ENCODE measurements around the gene MICB.
A peak's percentile ranks its signal among the peaks of the same experiment; 100 is the strongest.
"Not testable (repeated sequence)": the region's sequence is repeated elsewhere in the genome, so short reads cannot be mapped to it uniquely, and the experiment has no call there.

The MICB gene

DNA sequence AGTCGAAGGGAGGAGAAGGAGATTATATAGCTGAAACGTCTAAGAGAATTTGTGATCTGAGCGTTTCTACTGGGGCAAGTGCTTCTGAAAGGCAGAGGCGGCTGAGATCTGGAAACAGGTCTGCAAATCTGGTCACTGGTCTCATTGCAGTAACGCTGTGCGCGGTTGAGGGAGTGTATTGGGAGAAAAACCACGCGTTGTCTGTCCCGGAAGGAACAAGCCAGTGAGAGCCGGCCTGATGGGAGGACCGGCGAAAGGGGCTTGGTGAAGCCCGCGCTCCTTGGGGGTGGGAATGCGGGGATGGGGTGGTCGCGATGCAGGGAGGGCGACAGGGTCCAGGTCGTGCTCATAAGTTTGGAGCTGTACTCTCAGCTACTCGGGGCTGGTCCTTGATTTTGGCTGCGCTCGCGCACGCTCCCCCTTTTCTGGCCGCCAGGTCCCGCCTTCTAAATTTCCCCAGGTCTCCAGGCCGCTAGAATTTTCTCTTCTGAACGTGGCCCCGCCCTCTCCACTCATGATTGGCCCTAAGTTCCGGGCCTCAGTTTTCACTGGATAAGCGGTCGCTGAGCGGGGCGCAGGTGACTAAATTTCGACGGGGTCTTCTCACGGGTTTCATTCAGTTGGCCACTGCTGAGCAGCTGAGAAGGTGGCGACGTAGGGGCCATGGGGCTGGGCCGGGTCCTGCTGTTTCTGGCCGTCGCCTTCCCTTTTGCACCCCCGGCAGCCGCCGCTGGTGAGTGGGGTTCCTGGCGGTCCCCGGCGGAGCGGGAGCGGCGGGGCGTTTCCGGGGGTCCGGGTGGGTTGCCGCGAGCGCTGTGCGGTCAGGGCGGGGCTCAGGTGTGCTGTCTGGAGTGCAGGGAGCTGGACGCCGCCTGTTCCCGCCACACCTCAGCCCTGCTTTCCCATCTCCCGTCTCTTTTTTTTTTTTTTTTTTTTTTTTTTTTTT is at the start of gene MICB:
Gene MICB (plus strand): TSS at position 615 of the 946 bp plus-strand sequence. CDS start 49 bp downstream, at position 664.
- Histone ChIP-seq H3K4me1 (ENCODE audit: control insufficient read depth in 1 of 2, insufficient read depth in 1 of 2, low read depth in 1 of 2, low read length in 1 of 2) (peaks cover 42 to 46% of the 10 kb centered on the region in 2 experiments), H3K27ac (peak within 1 kb of the TSS; percentile 88), H3K9me3 (no peaks in the 10 kb centered on the region), H3K27me3 (peaks cover 6% of the 10 kb centered on the region), H3K4me3 (ENCODE audit: low read depth in 1 of 2, low read length in 1 of 2) (peak within 1 kb of the TSS; percentile 81 to 89), H3K36me3 (no peaks in the 10 kb centered on the region)
- no peak for TF ChIP-seq CTCF (IDR thresholded peaks at IDR 0.05)

DNA sequence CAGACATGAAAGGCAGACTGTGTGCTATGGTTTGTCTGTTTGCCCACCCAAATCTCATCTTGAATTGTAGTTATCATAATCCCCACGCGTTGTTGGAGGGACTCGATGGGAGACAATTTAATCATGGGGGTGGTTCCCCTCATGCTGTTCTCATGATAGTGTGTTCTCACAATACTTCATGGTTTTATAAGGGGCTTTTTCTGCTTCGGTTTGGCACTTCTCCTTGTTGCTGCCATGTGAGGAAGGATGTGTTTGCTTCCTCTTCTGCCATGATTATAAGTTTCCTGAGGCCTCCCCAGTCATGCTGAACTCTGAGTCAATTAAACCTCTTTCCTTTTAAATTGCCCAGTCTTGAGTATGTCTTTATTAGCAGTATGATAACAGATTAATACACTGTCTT is 47.2 kb upstream of the MICB start:
- Histone ChIP-seq H3K36me3 (no peaks in the 10 kb centered on the region), H3K4me1 (ENCODE audit: control insufficient read depth in 1 of 2, insufficient read depth in 1 of 2, low read depth in 1 of 2, low read length in 1 of 2) (no peaks in the 10 kb centered on the region), H3K9me3 (no peaks in the 10 kb centered on the region), H3K27me3 (peaks cover 19% of the 10 kb centered on the region), H3K27ac (no peak overlapping the region), H3K4me3 (ENCODE audit: low read depth in 1 of 2, low read length in 1 of 2) (no peak overlapping the region)
- TF ChIP-seq CTCF (IDR thresholded peaks at IDR 0.05): no peak

DNA sequence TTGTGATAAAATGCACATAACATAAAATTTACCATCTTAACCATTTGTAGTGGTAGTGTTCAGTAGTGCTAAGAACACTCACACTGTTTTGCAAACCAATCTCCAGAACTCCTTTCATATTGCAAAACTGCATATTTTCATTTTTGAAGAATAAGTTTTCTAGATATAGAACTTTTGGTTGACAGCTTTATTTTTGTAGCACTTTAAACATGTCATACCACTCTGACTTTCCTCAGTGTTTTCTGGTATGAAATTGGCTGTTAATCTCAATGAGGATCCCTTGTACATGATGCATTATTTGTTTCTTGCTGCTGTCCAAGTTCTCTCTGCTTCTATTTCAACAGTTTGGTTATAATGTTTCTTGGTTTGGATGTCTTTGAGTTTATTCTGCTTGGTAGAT is 45.1 kb upstream of the MICB start:
- no peak overlapping the region for H3K4me3 ChIP-seq (ENCODE audit: low read depth in 1 of 2, low read length in 1 of 2)
- H3K36me3 ChIP-seq: no peaks in the 10 kb centered on the region
- H3K9me3 ChIP-seq: no peaks in the 10 kb centered on the region
- peaks cover 20% of the 10 kb centered on the region for H3K27me3 ChIP-seq
- H3K4me1 ChIP-seq (ENCODE audit: control insufficient read depth in 1 of 2, insufficient read depth in 1 of 2, low read depth in 1 of 2, low read length in 1 of 2): no peaks in the 10 kb centered on the region
- no peak for TF ChIP-seq CTCF (IDR thresholded peaks at IDR 0.05)
- H3K27ac ChIP-seq: no peak overlapping the region

GRCh38 chr6:31453259-31453658 is 44.7 kb upstream of the MICB start:
- Histone ChIP-seq H3K27me3 (peaks cover 23% of the 10 kb centered on the region), H3K27ac (no peak overlapping the region)

DNA sequence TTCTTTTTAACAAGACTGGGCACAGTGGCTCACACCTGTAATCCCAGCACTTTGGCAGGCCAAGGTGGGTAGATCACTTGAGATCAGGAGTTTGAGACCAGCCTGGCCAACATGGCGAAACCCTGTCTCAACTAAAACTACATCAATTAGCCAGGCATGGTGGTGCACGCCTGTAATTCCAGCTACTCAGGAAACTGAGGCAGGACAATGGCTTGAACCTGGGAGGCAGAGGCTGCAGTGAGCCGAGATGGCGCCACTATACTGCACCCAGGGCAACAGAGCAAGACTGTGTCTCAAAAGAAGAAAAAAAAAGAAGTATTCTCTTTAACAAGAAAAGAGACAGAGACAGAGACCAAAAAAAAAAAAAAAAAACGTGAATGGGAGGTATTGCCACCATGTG is 38.1 kb upstream of the MICB start:
- H3K27ac ChIP-seq; H3K9me3 ChIP-seq; H3K36me3 ChIP-seq; H3K4me3 ChIP-seq (ENCODE audit: low read depth in 1 of 2, low read length in 1 of 2): not testable (repeated sequence)
- peaks cover 30% of the 10 kb centered on the region for H3K27me3 ChIP-seq
- H3K4me1 ChIP-seq (ENCODE audit: control insufficient read depth in 1 of 2, insufficient read depth in 1 of 2, low read depth in 1 of 2, low read length in 1 of 2): peaks cover 19 to 25% of the 10 kb centered on the region in 2 experiments

More at GRCh38 chr6:31453259-31453658, 44.7 kb upstream of the MICB start:
- Histone ChIP-seq H3K4me1 (ENCODE audit: control insufficient read depth in 1 of 2, insufficient read depth in 1 of 2, low read depth in 1 of 2, low read length in 1 of 2) (no peaks in the 10 kb centered on the region), H3K4me3 (ENCODE audit: low read depth in 1 of 2, low read length in 1 of 2) (no peak overlapping the region), H3K9me3 (no peaks in the 10 kb centered on the region), H3K36me3 (no peaks in the 10 kb centered on the region)
- TF ChIP-seq CTCF (IDR thresholded peaks at IDR 0.05): no peak

- Histone ChIP-seq H3K27ac (no peak overlapping the region), H3K4me1 (ENCODE audit: control insufficient read depth in 1 of 2, insufficient read depth in 1 of 2, low read depth in 1 of 2, low read length in 1 of 2) (peaks cover 25 to 30% of the 10 kb centered on the region in 2 experiments), H3K27me3 (peaks cover 30% of the 10 kb centered on the region), H3K9me3 (no peaks in the 10 kb centered on the region), H3K4me3 (ENCODE audit: low read depth in 1 of 2, low read length in 1 of 2) (no peak overlapping the region), H3K36me3 (peaks cover 8% of the 10 kb centered on the region)
- no peak for TF ChIP-seq CTCF (IDR thresholded peaks at IDR 0.05)
These were observed 37.5 kb upstream of the MICB start for GRCh38 chr6:31460361-31461025.
